Measurements from ENCODE around the gene HAUS1. TPM values are rescaled to one million over a fixed set of nuclear protein-coding genes. Genes with fewer than 3 reads are reported as not detected.
"Not testable (repeated sequence)": the region's sequence is repeated elsewhere in the genome, so short reads cannot be mapped to it uniquely, and the experiment has no call there.

HAUS1 gene
- polyA plus RNA-seq, 1 donor from 2014 or later: 118 TPM

- no peaks in the 10 kb centered on the region for H3K9me2 ChIP-seq (ENCODE audit: insufficient read depth, low read length)
- H2AFZ ChIP-seq (ENCODE audit: low read depth, low read length): no peak overlapping the region
- H3K27ac ChIP-seq (ENCODE audit: low read length): no peak overlapping the region
- H3K36me3 ChIP-seq (ENCODE audit: insufficient read depth, low read length): peaks cover 8% of the 10 kb centered on the region
- no peaks in the 10 kb centered on the region for H3K79me2 ChIP-seq (replicated peaks; ENCODE audit: insufficient read depth, low read length)
- no peaks in the 10 kb centered on the region for H3F3A ChIP-seq (ENCODE audit: insufficient read depth, low read length, poor library complexity, severe bottlenecking)
- TF ChIP-seq, protein P1, sequence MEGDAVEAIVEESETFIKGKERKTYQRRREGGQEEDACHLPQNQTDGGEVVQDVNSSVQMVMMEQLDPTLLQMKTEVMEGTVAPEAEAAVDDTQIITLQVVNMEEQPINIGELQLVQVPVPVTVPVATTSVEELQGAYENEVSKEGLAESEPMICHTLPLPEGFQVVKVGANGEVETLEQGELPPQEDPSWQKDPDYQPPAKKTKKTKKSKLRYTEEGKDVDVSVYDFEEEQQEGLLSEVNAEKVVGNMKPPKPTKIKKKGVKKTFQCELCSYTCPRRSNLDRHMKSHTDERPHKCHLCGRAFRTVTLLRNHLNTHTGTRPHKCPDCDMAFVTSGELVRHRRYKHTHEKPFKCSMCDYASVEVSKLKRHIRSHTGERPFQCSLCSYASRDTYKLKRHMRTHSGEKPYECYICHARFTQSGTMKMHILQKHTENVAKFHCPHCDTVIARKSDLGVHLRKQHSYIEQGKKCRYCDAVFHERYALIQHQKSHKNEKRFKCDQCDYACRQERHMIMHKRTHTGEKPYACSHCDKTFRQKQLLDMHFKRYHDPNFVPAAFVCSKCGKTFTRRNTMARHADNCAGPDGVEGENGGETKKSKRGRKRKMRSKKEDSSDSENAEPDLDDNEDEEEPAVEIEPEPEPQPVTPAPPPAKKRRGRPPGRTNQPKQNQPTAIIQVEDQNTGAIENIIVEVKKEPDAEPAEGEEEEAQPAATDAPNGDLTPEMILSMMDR (IDR thresholded peaks at IDR 0.05; ENCODE audit: poor library complexity, severe bottlenecking): no peak
- TF ChIP-seq SMC3 (conservative IDR thresholded peaks at IDR 0.05; ENCODE audit: poor library complexity) (no peak), EP300 (conservative IDR thresholded peaks at IDR 0.05; ENCODE audit: poor library complexity, severe bottlenecking) (no peak), TAF1 (IDR thresholded peaks at IDR 0.05; ENCODE audit: low read depth) (no peak), POLR2AphosphoS5 (IDR thresholded peaks at IDR 0.05) (no peak), RAD21 (conservative IDR thresholded peaks at IDR 0.05) (no peak), EZH2 (IDR thresholded peaks at IDR 0.05; ENCODE audit: borderline replicate concordance, insufficient read depth, low read length, poor library complexity, severe bottlenecking) (no peak), MXI1 (conservative IDR thresholded peaks at IDR 0.05; ENCODE audit: poor library complexity, severe bottlenecking) (no peak)
- TF ChIP-seq, protein P2, sequence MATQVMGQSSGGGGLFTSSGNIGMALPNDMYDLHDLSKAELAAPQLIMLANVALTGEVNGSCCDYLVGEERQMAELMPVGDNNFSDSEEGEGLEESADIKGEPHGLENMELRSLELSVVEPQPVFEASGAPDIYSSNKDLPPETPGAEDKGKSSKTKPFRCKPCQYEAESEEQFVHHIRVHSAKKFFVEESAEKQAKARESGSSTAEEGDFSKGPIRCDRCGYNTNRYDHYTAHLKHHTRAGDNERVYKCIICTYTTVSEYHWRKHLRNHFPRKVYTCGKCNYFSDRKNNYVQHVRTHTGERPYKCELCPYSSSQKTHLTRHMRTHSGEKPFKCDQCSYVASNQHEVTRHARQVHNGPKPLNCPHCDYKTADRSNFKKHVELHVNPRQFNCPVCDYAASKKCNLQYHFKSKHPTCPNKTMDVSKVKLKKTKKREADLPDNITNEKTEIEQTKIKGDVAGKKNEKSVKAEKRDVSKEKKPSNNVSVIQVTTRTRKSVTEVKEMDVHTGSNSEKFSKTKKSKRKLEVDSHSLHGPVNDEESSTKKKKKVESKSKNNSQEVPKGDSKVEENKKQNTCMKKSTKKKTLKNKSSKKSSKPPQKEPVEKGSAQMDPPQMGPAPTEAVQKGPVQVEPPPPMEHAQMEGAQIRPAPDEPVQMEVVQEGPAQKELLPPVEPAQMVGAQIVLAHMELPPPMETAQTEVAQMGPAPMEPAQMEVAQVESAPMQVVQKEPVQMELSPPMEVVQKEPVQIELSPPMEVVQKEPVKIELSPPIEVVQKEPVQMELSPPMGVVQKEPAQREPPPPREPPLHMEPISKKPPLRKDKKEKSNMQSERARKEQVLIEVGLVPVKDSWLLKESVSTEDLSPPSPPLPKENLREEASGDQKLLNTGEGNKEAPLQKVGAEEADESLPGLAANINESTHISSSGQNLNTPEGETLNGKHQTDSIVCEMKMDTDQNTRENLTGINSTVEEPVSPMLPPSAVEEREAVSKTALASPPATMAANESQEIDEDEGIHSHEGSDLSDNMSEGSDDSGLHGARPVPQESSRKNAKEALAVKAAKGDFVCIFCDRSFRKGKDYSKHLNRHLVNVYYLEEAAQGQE (IDR thresholded peaks at IDR 0.05; ENCODE audit: borderline replicate concordance): no peak
- no peak overlapping the region for H3K9ac ChIP-seq (ENCODE audit: low read length)
- H3K9me3 ChIP-seq (ENCODE audit: low read length): no peaks in the 10 kb centered on the region
- H3K4me3 ChIP-seq (ENCODE audit: low read length): no peak overlapping the region
- H3K27me3 ChIP-seq (ENCODE audit: insufficient read depth, low read depth, low read length): no peaks in the 10 kb centered on the region
- H4K20me1 ChIP-seq (ENCODE audit: insufficient read depth): no peaks in the 10 kb centered on the region
- H3K4me2 ChIP-seq (ENCODE audit: low read length): no peak overlapping the region
These were observed 25.9 kb downstream of the HAUS1 start for GRCh38 chr18:46130061-46130460.

DNA sequence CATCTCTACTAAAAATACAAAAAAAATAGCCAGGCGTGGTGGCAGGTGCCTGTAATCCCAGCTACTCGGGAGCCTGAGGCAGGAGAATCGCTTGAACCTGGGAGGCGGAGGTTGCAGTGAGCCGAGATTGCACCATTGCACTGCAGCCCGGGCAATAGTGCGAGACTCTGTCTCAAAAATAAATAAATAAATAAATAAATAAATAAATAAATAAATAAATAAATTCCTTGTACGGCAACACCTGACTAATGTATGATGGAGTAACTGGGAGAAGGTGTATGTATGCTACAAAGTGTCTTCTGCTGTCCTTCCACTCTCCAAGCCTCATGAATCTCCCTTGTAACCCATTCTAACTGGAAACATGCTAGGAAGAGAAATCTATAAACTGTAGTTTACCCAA is 26.4 kb downstream of the HAUS1 start:
- H4K20me1 ChIP-seq (ENCODE audit: insufficient read depth); H3K27ac ChIP-seq (ENCODE audit: low read length); H3K9ac ChIP-seq (ENCODE audit: low read length); H3F3A ChIP-seq (ENCODE audit: insufficient read depth, low read length, poor library complexity, severe bottlenecking); H2AFZ ChIP-seq (ENCODE audit: low read depth, low read length); H3K9me2 ChIP-seq (ENCODE audit: insufficient read depth, low read length); H3K4me3 ChIP-seq (ENCODE audit: low read length); H3K9me3 ChIP-seq (ENCODE audit: low read length); H3K4me2 ChIP-seq (ENCODE audit: low read length); H3K27me3 ChIP-seq (ENCODE audit: insufficient read depth, low read depth, low read length); H3K79me2 ChIP-seq (replicated peaks; ENCODE audit: insufficient read depth, low read length); H3K36me3 ChIP-seq (ENCODE audit: insufficient read depth, low read length): not testable (repeated sequence)

DNA sequence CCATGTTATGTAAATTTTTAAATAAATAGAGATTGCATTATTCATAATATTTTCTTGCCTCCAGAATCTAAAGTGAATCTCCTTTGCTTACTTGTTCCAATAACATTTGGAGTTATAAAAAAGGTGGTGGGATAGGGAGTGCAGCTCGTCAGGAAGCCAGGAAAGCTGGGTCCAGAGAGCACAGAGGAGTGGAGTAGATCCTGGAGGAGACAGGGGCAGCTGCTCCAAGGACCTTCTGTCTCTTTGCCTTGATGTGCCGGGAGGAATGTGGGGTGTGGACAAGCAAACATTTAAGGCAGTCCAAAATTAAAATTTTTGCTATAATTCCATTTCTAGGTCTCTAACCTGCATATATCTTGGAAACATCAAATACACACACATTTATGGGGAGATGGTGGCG is 29.3 kb downstream of the HAUS1 start:
- Histone ChIP-seq H3K9me3 (ENCODE audit: low read length) (no peaks in the 10 kb centered on the region), H3K36me3 (ENCODE audit: insufficient read depth, low read length) (peaks cover 4% of the 10 kb centered on the region), H2AFZ (ENCODE audit: low read depth, low read length) (no peak overlapping the region), H3K4me2 (ENCODE audit: low read length) (no peak overlapping the region), H3K27me3 (ENCODE audit: insufficient read depth, low read depth, low read length) (no peaks in the 10 kb centered on the region), H3K9ac (ENCODE audit: low read length) (no peak overlapping the region), H3K4me3 (ENCODE audit: low read length) (no peak overlapping the region), H3K79me2 (replicated peaks; ENCODE audit: insufficient read depth, low read length) (no peaks in the 10 kb centered on the region), H3F3A (ENCODE audit: insufficient read depth, low read length, poor library complexity, severe bottlenecking) (no peaks in the 10 kb centered on the region), H3K27ac (ENCODE audit: low read length) (no peak overlapping the region), H4K20me1 (ENCODE audit: insufficient read depth) (no peaks in the 10 kb centered on the region), H3K9me2 (ENCODE audit: insufficient read depth, low read length) (no peaks in the 10 kb centered on the region)
- TF ChIP-seq EZH2 (IDR thresholded peaks at IDR 0.05; ENCODE audit: borderline replicate concordance, insufficient read depth, low read length, poor library complexity, severe bottlenecking): no peak
- no peak for TF ChIP-seq RAD21 (conservative IDR thresholded peaks at IDR 0.05)
- TF ChIP-seq, protein P1 (IDR thresholded peaks at IDR 0.05; ENCODE audit: poor library complexity, severe bottlenecking): no peak
- TF ChIP-seq MXI1 (conservative IDR thresholded peaks at IDR 0.05; ENCODE audit: poor library complexity, severe bottlenecking): no peak
- no peak for TF ChIP-seq POLR2AphosphoS5 (IDR thresholded peaks at IDR 0.05)
- TF ChIP-seq, protein P2 (IDR thresholded peaks at IDR 0.05; ENCODE audit: borderline replicate concordance): no peak
- no peak for TF ChIP-seq EP300 (conservative IDR thresholded peaks at IDR 0.05; ENCODE audit: poor library complexity, severe bottlenecking)
- no peak for TF ChIP-seq TAF1 (IDR thresholded peaks at IDR 0.05; ENCODE audit: low read depth)
- TF ChIP-seq SMC3 (conservative IDR thresholded peaks at IDR 0.05; ENCODE audit: poor library complexity): no peak
